Suppressor macrophage treated with lipopolysaccharide for 4 hours (primary cell): ENCODE data around the gene TREM2.

Source experiments
- DNase-seq: peaks from one replicate; pipeline ENCODE4 v3.0.0-alpha.2; 2020

Gene TREM2

GRCh38 chr6:41182069-41183034 is 19.4 kb upstream of the TREM2 start:
- peak; percentile 96 for DNase-seq

GRCh38 chr6:41181566-41181965 is 18.6 kb upstream of the TREM2 start:
- DNase-seq: no peak

- DNase-seq: no peak
Measured at GRCh38 chr6:41179163-41179562, 16.2 kb upstream of the TREM2 start.

GRCh38 chr6:41177695-41178094 is 14.8 kb upstream of the TREM2 start:
- DNase-seq: no peak

- DNase-seq: no peak
Measured at GRCh38 chr6:41177287-41177686, 14.4 kb upstream of the TREM2 start.

GRCh38 chr6:41176189-41176588 is 13.3 kb upstream of the TREM2 start:
- DNase-seq: no peak

- DNase-seq: no peak
Measured at GRCh38 chr6:41175084-41175483, 12.2 kb upstream of the TREM2 start.

- DNase-seq: peak; percentile 56
Measured at GRCh38 chr6:41174610-41175009, 11.7 kb upstream of the TREM2 start.

- DNase-seq: no peak
Measured at GRCh38 chr6:41171908-41172307, 9.0 kb upstream of the TREM2 start.

- no peak for DNase-seq
Measured at GRCh38 chr6:41170547-41171160, 7.7 kb upstream of the TREM2 start.

- peak; percentile 31 for DNase-seq
Measured at GRCh38 chr6:41167173-41167963, 4.5 kb upstream of the TREM2 start.

- DNase-seq: peak; percentile 20
Measured at GRCh38 chr6:41164551-41165120, 1.7 kb upstream of the TREM2 start.

GRCh38 chr6:41163419-41163717 is 452 bp upstream of the TREM2 start:
- DNase-seq: no peak

- peak; percentile 76 for DNase-seq
Measured at GRCh38 chr6:41161851-41162552, 914 bp downstream of the TREM2 start.

GRCh38 chr6:41161380-41161779 is 1.5 kb downstream of the TREM2 start:
- no peak for DNase-seq

GRCh38 chr6:41160933-41161332 is 2.0 kb downstream of the TREM2 start:
- no peak for DNase-seq

GRCh38 chr6:41159415-41160082 is 3.4 kb downstream of the TREM2 start:
- DNase-seq: no peak

- DNase-seq: peak; percentile 79
Measured at GRCh38 chr6:41157323-41157722, 5.6 kb downstream of the TREM2 start.

GRCh38 chr6:41156771-41157170 is 6.1 kb downstream of the TREM2 start:
- no peak for DNase-seq

- no peak for DNase-seq
Measured at GRCh38 chr6:41156001-41156400, 6.9 kb downstream of the TREM2 start.

- no peak for DNase-seq
Measured at GRCh38 chr6:41155132-41155805, 7.6 kb downstream of the TREM2 start.
